Measurements from ENCODE around the gene CCDC24. TPM values are rescaled to one million over a fixed set of nuclear protein-coding genes. Genes with fewer than 3 reads are reported as not detected.

CCDC24 gene
- total and polyA plus RNA-seq, 4 donors, result 0.92 to 4.2 (median 2.3) TPM

DNA sequence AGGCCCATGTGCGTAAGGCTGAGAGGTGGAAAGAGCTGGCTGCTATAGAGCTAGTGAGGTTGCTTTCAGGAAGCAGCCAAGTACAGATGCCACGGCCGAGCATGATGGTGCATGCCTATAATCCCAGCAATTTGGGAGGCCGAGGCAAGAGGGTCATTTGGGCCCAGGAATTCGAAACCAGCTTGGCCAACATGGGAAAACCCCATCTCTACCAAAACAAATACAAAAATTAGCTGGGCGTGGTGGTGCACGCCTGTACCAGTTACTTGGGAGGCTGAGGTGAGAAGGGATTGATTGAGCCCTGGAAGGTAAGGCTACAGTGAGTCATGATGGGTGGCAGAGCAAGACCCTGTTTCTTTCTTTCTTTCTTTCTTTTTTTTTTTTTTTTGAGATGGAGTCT lies 2.7 kb downstream of the CCDC24 start:
- no peaks in the 10 kb centered on the region for H3K9me3 ChIP-seq (ENCODE audit: control insufficient read depth in 4 of 4, low read length in 3 of 4)
- no peaks in the 10 kb centered on the region for H3K27me3 ChIP-seq (ENCODE audit: control insufficient read depth in 4 of 4, insufficient read depth in 4 of 4, low read length in 3 of 4)
- no peak overlapping the region for H3K9ac ChIP-seq (ENCODE audit: low read depth in 1 of 2, low read length in 2 of 2)
- 92% methylated on average over 7 of the region's 7 CpGs for WGBS
- TF ChIP-seq, protein P1, sequence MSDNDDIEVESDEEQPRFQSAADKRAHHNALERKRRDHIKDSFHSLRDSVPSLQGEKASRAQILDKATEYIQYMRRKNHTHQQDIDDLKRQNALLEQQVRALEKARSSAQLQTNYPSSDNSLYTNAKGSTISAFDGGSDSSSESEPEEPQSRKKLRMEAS (IDR thresholded peaks at IDR 0.05), result no peak
- no peak for TF ChIP-seq GABPA (IDR thresholded peaks at IDR 0.05 in 1 of 2, conservative IDR thresholded peaks at IDR 0.05 in 1 of 2)
- TF ChIP-seq EGR1 (IDR thresholded peaks at IDR 0.05; ENCODE audit: low read depth in 2 of 2), result no peak
- TF ChIP-seq HNF4A (conservative IDR thresholded peaks at IDR 0.05), result no peak
- TF ChIP-seq HNF4G (IDR thresholded peaks at IDR 0.05), result no peak
- TF ChIP-seq TAF1 (conservative IDR thresholded peaks at IDR 0.05), result no peak
- TF ChIP-seq YY1 (IDR thresholded peaks at IDR 0.05), result no peak
- TF ChIP-seq, protein P2, sequence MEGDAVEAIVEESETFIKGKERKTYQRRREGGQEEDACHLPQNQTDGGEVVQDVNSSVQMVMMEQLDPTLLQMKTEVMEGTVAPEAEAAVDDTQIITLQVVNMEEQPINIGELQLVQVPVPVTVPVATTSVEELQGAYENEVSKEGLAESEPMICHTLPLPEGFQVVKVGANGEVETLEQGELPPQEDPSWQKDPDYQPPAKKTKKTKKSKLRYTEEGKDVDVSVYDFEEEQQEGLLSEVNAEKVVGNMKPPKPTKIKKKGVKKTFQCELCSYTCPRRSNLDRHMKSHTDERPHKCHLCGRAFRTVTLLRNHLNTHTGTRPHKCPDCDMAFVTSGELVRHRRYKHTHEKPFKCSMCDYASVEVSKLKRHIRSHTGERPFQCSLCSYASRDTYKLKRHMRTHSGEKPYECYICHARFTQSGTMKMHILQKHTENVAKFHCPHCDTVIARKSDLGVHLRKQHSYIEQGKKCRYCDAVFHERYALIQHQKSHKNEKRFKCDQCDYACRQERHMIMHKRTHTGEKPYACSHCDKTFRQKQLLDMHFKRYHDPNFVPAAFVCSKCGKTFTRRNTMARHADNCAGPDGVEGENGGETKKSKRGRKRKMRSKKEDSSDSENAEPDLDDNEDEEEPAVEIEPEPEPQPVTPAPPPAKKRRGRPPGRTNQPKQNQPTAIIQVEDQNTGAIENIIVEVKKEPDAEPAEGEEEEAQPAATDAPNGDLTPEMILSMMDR (IDR thresholded peaks at IDR 0.05; ENCODE audit: low read depth, low read length, missing input control), result no peak
- TF ChIP-seq ZBTB33 (IDR thresholded peaks at IDR 0.05), result no peak
- no peak for TF ChIP-seq ATF3 (IDR thresholded peaks at IDR 0.05)
- TF ChIP-seq, protein P3, sequence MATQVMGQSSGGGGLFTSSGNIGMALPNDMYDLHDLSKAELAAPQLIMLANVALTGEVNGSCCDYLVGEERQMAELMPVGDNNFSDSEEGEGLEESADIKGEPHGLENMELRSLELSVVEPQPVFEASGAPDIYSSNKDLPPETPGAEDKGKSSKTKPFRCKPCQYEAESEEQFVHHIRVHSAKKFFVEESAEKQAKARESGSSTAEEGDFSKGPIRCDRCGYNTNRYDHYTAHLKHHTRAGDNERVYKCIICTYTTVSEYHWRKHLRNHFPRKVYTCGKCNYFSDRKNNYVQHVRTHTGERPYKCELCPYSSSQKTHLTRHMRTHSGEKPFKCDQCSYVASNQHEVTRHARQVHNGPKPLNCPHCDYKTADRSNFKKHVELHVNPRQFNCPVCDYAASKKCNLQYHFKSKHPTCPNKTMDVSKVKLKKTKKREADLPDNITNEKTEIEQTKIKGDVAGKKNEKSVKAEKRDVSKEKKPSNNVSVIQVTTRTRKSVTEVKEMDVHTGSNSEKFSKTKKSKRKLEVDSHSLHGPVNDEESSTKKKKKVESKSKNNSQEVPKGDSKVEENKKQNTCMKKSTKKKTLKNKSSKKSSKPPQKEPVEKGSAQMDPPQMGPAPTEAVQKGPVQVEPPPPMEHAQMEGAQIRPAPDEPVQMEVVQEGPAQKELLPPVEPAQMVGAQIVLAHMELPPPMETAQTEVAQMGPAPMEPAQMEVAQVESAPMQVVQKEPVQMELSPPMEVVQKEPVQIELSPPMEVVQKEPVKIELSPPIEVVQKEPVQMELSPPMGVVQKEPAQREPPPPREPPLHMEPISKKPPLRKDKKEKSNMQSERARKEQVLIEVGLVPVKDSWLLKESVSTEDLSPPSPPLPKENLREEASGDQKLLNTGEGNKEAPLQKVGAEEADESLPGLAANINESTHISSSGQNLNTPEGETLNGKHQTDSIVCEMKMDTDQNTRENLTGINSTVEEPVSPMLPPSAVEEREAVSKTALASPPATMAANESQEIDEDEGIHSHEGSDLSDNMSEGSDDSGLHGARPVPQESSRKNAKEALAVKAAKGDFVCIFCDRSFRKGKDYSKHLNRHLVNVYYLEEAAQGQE (IDR thresholded peaks at IDR 0.05), result no peak
- TF ChIP-seq RXRA (IDR thresholded peaks at IDR 0.05), result no peak
- TF ChIP-seq RAD21 (IDR thresholded peaks at IDR 0.05), result no peak
- no peaks in the 10 kb centered on the region for H3K36me3 ChIP-seq (ENCODE audit: control insufficient read depth in 4 of 4, insufficient read depth in 3 of 4, low read depth in 1 of 4, low read length in 3 of 4)
- peaks cover 0 to 16% (median 7%) of the 10 kb centered on the region in 4 donors for H3K4me1 ChIP-seq (ENCODE audit: control insufficient read depth in 4 of 4, insufficient read depth in 4 of 4, low read length in 3 of 4)
- no peak overlapping the region for H3K4me3 ChIP-seq (ENCODE audit: low read depth in 1 of 3, low read length in 3 of 3)
- no peak overlapping the region for H3K27ac ChIP-seq (ENCODE audit: low read depth in 1 of 2, low read length in 2 of 2)
- DNase-seq (ENCODE audit: low spot score), result no peak
